GM19452 (cell line): ENCODE results near the gene KRTAP12-4.
"Not testable (repeated sequence)": the region's sequence is repeated elsewhere in the genome, so short reads cannot be mapped to it uniquely, and the experiment has no call there.

Experiments
- ATAC-seq: cut with Tn5 transposase; IDR thresholded peaks from one replicate; pipeline ENCODE4 v1.9.1; 2021; ENCODE audit not compliant: unreplicated experiment

KRTAP12-4 gene

DNA sequence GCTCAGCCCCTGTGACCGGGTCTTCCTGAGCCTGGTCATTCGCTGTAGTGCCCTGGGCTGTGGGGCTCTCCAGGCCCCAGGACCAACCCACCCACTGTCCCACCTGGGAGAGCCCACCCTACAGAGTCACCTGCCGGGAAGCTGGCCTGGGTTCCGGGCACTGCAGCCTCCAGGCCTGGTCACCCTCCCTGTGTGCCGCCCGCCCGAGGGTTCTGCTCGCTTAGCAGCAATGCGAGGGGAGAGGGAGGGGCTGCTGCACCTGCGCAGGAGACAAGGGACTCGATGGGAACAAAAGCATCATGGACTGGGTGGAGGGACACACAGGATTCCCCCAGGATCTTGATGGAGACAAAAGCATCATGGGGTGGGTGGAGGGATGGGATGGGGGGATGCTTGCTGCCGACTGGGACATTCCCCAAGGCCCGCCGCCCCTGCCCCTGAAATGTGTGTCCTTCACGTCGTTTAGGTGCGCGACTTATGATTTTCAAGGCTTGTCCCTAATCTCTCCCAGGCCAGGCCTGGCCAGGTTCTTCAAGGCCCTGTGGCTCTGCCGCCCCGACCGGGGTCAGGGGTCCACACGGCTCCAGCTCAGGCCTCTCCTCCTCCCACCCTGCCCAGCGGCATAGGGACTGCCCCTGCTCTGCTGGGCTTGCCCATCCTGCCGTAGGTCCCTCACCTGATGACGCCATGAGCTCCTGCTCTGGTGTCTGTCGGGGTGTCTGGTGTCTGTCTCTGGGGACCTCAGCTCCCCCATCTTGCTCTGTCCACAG is 40.9 kb downstream of the KRTAP12-4 start:
- no peak for ATAC-seq

DNA sequence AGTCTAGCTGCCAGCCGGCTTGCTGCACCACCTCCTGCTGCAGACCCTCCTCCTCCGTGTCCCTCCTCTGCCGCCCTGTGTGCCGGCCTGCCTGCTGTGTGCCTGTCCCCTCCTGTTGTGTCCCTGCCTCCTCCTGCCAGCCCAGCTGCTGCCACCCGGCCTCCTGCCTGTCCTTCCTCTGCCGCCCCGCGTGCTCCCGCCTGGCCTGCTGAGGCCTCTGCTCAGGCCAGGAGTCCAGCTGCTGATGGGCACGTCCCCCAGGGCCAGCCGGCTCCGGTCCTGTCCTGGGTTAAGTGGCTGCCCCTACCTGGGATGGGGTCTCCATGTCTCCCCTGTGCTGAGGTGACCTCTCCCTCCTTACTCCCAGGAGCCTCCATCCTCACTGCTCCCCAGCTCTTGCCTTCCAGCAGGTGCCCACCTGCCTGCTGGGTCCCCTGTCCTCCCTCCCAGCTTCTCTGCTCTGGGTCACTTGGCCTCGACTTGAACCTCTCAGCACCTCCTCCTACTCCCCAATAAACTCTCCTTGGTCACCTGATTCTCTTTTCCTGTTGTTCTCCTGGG is 41.7 kb downstream of the KRTAP12-4 start:
- ATAC-seq: no peak

DNA sequence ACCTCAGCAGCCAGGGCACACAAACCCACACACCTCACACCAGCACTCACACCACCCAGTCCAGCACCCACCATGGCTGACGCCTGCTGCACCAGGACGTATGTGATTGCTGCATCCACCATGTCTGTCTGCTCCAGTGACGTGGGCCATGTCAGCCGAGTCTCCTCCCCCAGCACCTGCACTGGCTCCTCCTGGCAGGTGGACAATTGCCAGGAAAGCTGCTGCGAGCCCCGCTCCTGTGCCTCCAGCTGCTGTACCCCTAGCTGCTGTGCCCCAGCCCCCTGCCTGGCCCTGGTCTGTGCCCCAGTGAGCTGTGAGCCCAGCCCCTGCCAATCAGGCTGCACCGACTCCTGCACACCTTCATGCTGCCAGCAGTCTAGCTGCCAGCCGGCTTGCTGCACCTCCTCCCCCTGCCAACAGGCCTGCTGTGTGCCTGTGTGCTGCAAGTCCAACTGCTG is 42.4 kb downstream of the KRTAP12-4 start, which contains the start of gene KRTAP10-8:
Gene KRTAP10-8, plus strand, starts transcription at position 51 of the 458 bp plus-strand sequence. Its CDS starts 22 bp downstream, at position 73.
- no peak for ATAC-seq

DNA sequence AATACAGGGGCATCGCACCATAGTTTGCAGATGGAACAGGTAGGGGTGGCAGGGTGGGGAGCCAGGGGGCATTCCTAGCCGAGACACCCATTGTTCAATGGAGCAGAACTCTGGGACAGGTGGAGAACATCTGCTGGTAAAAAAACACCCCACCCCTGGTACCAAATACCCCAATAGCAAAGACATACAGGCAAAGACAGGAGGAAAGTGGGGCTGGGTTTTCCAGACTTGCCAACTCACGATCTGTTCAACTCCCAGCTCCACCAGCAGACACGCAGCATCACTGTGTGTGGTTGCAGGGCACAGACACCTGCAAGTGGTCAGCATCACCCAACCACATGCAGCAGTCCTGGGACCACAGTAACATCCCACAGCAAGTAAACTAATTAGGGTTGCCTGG is 42.9 kb downstream of the KRTAP12-4 start:
- no peak for ATAC-seq

DNA sequence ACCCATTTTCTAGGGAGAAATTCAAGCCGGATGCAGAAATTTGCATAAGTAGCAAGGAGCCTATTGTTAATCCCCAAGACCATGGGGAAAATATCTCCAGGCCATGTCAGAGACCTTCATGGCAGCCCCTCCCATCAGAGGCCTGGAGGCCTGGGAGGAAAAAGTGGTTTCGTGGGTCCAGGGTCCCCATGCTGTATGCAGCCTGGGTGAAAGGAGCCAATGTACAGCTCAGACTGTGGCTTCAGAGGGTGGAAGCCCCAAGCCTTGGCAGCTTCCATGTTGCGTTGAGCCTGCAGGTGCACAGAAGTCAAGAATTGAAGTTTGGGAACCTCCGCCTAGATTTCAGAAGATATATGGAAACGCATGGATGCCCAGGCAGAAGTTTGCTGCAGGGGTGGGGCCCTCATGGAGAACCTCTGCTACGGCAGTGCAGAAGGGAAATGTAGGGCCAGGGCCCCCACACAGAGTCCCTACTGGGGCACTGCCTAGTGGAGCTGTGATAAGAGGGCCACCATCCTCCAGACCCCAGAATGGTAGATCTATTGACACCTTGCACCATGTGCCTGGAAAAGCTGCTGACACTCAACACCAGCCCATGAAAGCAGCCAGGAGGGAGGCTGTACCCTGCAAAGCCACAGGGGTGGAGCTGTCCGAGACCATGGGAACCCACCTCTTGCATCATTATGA is 44.2 kb downstream of the KRTAP12-4 start:
- not testable (repeated sequence) for ATAC-seq

DNA sequence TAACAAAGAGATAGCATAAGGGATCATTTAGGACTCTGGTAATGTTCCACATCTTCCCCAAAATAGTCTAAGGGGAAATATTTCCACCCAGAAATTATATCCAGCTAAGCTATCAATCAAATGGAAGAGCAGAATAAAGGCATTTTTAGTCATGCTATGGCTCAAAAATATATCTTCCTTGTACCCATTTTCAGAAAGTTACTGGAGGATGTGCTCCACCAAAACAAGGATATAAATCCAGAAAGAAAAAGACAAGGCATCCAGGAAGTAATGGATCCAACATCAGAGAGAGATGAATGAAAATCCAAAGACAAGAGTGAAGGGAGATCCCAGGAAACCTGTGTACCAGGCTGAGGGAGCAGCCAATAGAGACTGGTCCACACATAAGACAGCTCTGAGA is 45.3 kb downstream of the KRTAP12-4 start:
- no peak for ATAC-seq

DNA sequence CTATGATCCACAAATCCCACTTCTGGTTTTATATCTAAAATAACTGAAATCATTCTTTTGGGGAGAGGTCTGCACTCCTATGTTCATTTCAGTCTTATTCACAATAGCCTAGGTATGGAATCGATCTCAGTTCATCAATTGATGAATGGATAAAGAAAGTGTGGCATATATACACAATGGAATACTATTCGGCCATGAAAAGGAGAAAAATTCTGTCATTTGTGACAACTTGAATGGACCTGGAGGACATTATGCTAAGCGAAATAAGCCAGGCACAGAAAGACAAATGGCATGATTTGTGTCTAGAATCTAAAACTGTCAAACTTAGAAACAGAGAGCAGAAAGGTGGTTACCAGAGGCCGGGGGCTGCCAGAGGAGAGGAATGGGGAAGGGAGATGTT is 48.0 kb downstream of the KRTAP12-4 start:
- no peak for ATAC-seq
